NCI-H1048 (cell line): ENCODE data around the gene CTU2.

Source experiments
- DNase-seq: peaks from one replicate; lab custom pipeline; 2025; lab: John Stamatoyannopoulos, UW

The CTU2 gene

GRCh38 chr16:88743693-88744576 is 37.6 kb downstream of the CTU2 start:
- DNase-seq, result no peak

GRCh38 chr16:88744577-88745521 is 38.5 kb downstream of the CTU2 start:
- DNase-seq, result no peak

GRCh38 chr16:88746506-88746905 is 40.2 kb downstream of the CTU2 start:
- DNase-seq, result no peak

- no peak for DNase-seq
These were observed 41.4 kb downstream of the CTU2 start for GRCh38 chr16:88747588-88748301.

GRCh38 chr16:88748364-88748763 is 42.1 kb downstream of the CTU2 start:
- no peak for DNase-seq

GRCh38 chr16:88749358-88749757 is 43.1 kb downstream of the CTU2 start:
- DNase-seq, result no peak

GRCh38 chr16:88750854-88751253 is 44.6 kb downstream of the CTU2 start:
- DNase-seq, result no peak

- no peak for DNase-seq
These were observed 46.2 kb downstream of the CTU2 start for GRCh38 chr16:88752386-88753002.

GRCh38 chr16:88753191-88753590 is 46.9 kb downstream of the CTU2 start:
- DNase-seq, result no peak

GRCh38 chr16:88753602-88754001 is 47.3 kb downstream of the CTU2 start:
- DNase-seq, result no peak

- DNase-seq, result no peak
These were observed 48.0 kb downstream of the CTU2 start for GRCh38 chr16:88754109-88754911.

- no peak for DNase-seq
These were observed 48.8 kb downstream of the CTU2 start for GRCh38 chr16:88754912-88755744.

- DNase-seq, result no peak
These were observed 49.6 kb downstream of the CTU2 start for GRCh38 chr16:88755745-88756443.

GRCh38 chr16:88758227-88758943 is 52.1 kb downstream of the CTU2 start:
- DNase-seq, result no peak

- no peak for DNase-seq
These were observed 52.6 kb downstream of the CTU2 start for GRCh38 chr16:88758944-88759244.

GRCh38 chr16:88759245-88759975 is 53.1 kb downstream of the CTU2 start:
- DNase-seq, result no peak

- no peak for DNase-seq
These were observed 53.7 kb downstream of the CTU2 start for GRCh38 chr16:88759976-88760350.
